ENCODE measurements around the gene SCN5A.

- TF ChIP-seq POLR2AphosphoS5 (IDR thresholded peaks at IDR 0.05; ENCODE audit: low read depth, low read length) (no peak), TAF1 (IDR thresholded peaks at IDR 0.05; ENCODE audit: borderline replicate concordance, low read depth, low read length) (no peak)
These were observed 6.4 kb downstream of the SCN5A start for GRCh38 chr3:38643090-38643489.
